A549 (cell line): ENCODE data around the gene NHLRC1. TPM values are rescaled to one million over a fixed set of nuclear protein-coding genes. Genes with fewer than 3 reads are reported as not detected.
"Not testable (repeated sequence)": the region's sequence is repeated elsewhere in the genome, so short reads cannot be mapped to it uniquely, and the experiment has no call there.

ENCODE experiments used
- ATAC-seq, 2 experiments: fragments of 200-7000 bp in 1 of 2; fragments of >200 bp in 1 of 2; cut with Nextera tagmentation in 1 of 2; cut with Tn5 transposase in 1 of 2; 3 replicates each; pipeline versions ENCODE4 v1.8.0 to v1.9.1; 2018 to 2020; ENCODE audit warnings: mild to moderate bottlenecking in 1 of 2, moderate library complexity in 1 of 2
- CTCF ChIA-PET: fragments of 300-600 bp; sonication (Branson Sonifier 250); formaldehyde crosslinking; extraction: SDS; loops from one replicate; lab custom pipeline; 2021; ENCODE audit warnings: antibody characterized with exemption, inconsistent platforms; lab: Yijun Ruan, JAX
- POLR2A ChIA-PET: fragments of 350-600 bp; formaldehyde crosslinking; extraction: SDS; loops from one replicate; lab custom pipeline; 2021; ENCODE audit warnings: antibody characterized with exemption, inconsistent platforms; lab: Yijun Ruan, JAX
- DNase-seq, 2 experiments: peaks; one replicate each; pipeline versions ENCODE4 v3.0.0 to v3.0.0-alpha.2; 2011 to 2016; ENCODE audit warnings: low read depth in 1 of 2, low spot score in 1 of 2
- FAIRE-seq: peaks from 2 replicates; lab custom pipeline; 2011; peaks lifted over from hg19 to GRCh38; lab: Jason Lieb, UNC
- H3K27ac ChIP-seq, 2 experiments: fragments of >200 bp; sonication (Bioruptor Twin); formaldehyde crosslinking; 3 replicates each; pipeline ENCODE4 v1.5.1; 2016 to 2017
- H3K4me1 ChIP-seq: fragments of >200 bp; sonication (Bioruptor Twin); formaldehyde crosslinking; 3 replicates; pipeline ENCODE4 v1.6.1; 2016
- H3K4me2 ChIP-seq: fragments of >200 bp; sonication (Bioruptor Twin); formaldehyde crosslinking; 3 replicates; pipeline ENCODE4 v1.6.1; 2016
- H3K4me3 ChIP-seq: fragments of >200 bp; sonication (Bioruptor Twin); formaldehyde crosslinking; 3 replicates; pipeline ENCODE4 v1.5.1; 2016
- H3K9me3 ChIP-seq: fragments of >200 bp; sonication (Bioruptor Twin); formaldehyde crosslinking; 3 replicates; pipeline ENCODE4 v1.6.1; 2016
- CEBPB ChIP-seq, 2 experiments: fragments of >200 bp in 1 of 2; sonication (Bioruptor Twin) in 1 of 2; formaldehyde crosslinking in 1 of 2; IDR thresholded peaks; 2 replicates each; pipeline ENCODE4 v1.6.1; 2012 to 2016
- EHF ChIP-seq: fragments of 250-450 bp; sonication (Bioruptor Pico); IDR thresholded peaks from 2 replicates; pipeline ENCODE4 v1.5.0; 2020; ENCODE audit warnings: mild to moderate bottlenecking
- EHMT2 ChIP-seq: fragments of 200-600 bp; sonication (generic); IDR thresholded peaks from 2 replicates; pipeline ENCODE4 v1.6.1; 2016; ENCODE audit warnings: antibody characterized with exemption, low read depth, mild to moderate bottlenecking, moderate library complexity
- EP300 ChIP-seq, 2 experiments: fragments of >200 bp; sonication (Bioruptor Twin); formaldehyde crosslinking; IDR thresholded peaks; 2 replicates in 1 of 2; 3 replicates in 1 of 2; pipeline ENCODE4 v1.6.1; 2016 to 2017
- ESRRA ChIP-seq: fragments of 150-350 bp; IDR thresholded peaks from 2 replicates; pipeline ENCODE4 v1.6.1; 2014; ENCODE audit warnings: mild to moderate bottlenecking, low read length, borderline replicate concordance
- FOSB ChIP-seq: fragments of 250-450 bp; sonication (Bioruptor Pico); IDR thresholded peaks from 2 replicates; pipeline ENCODE4 v1.5.0; 2020; ENCODE audit warnings: mild to moderate bottlenecking, moderate library complexity
- FOSL2 ChIP-seq, 2 experiments: fragments of 450-650 bp in 1 of 2; fragments of >200 bp in 1 of 2; sonication (Bioruptor Twin) in 1 of 2; formaldehyde crosslinking; IDR thresholded peaks; 2 replicates each; pipeline versions ENCODE4 v1.5.0 to v1.6.1; 2016 to 2020; ENCODE audit warnings: mild to moderate bottlenecking in 1 of 2, moderate library complexity in 1 of 2
- GATA3 ChIP-seq: IDR thresholded peaks from 2 replicates; pipeline ENCODE4 v1.6.1; 2012; ENCODE audit warnings: borderline replicate concordance
- HDAC2 ChIP-seq: fragments of 200-600 bp; sonication (generic); IDR thresholded peaks from 2 replicates; pipeline ENCODE4 v1.6.1; 2016
- HOXA7 ChIP-seq: fragments of 250-450 bp; sonication (Bioruptor Pico); IDR thresholded peaks from 2 replicates; pipeline ENCODE4 v1.5.0; 2020; ENCODE audit warnings: mild to moderate bottlenecking, moderate library complexity
- HOXB13 ChIP-seq: fragments of 250-450 bp; sonication (Bioruptor Pico); IDR thresholded peaks from 2 replicates; pipeline ENCODE4 v1.5.0; 2020; ENCODE audit warnings: low read depth, mild to moderate bottlenecking, moderate library complexity
- JUN ChIP-seq, 2 experiments: fragments of >200 bp; sonication (Bioruptor Twin); formaldehyde crosslinking; IDR thresholded peaks; 2 replicates in 1 of 2; 3 replicates in 1 of 2; pipeline ENCODE4 v1.6.1; 2016 to 2017
- MAZ ChIP-seq: fragments of 150-350 bp; IDR thresholded peaks from 2 replicates; pipeline ENCODE4 v1.6.1; 2014; ENCODE audit warnings: antibody characterized with exemption, low read depth, low read length, borderline replicate concordance
- PHF8 ChIP-seq: fragments of 200-600 bp; sonication (generic); IDR thresholded peaks from 2 replicates; pipeline ENCODE4 v1.6.1; 2016; ENCODE audit warnings: low read depth, mild to moderate bottlenecking, antibody characterized with exemption, moderate library complexity, borderline replicate concordance
- POLR2A ChIP-seq: IDR thresholded peaks from 2 replicates; pipeline ENCODE4 v1.6.1; 2012; ENCODE audit warnings: mild to moderate bottlenecking, low read length
- RCOR1 ChIP-seq: fragments of 150-350 bp; IDR thresholded peaks from 2 replicates; pipeline ENCODE4 v1.6.1; 2014; ENCODE audit warnings: antibody characterized with exemption, low read length, low read depth
- TP53 ChIP-seq: fragments of 250-450 bp; sonication (Bioruptor Pico); IDR thresholded peaks from 2 replicates; pipeline ENCODE4 v1.5.0; 2021; ENCODE audit warnings: mild to moderate bottlenecking, moderate library complexity
- ZC3H11A ChIP-seq: fragments of 450-650 bp; IDR thresholded peaks from 2 replicates; pipeline ENCODE4 v1.6.1; 2014; ENCODE audit warnings: antibody characterized with exemption, mild to moderate bottlenecking
- ZSCAN20 ChIP-seq: fragments of 250-450 bp; sonication (Bioruptor Pico); IDR thresholded peaks from 2 replicates; pipeline ENCODE4 v1.8.0; 2022; ENCODE audit warnings: mild to moderate bottlenecking, moderate library complexity
- WGBS: methylation state at CpG from one replicate; pipeline ENCODE4 v1.1.6; 2017; ENCODE audit errors: missing lambda C conversion rate; 5-methylcytosine and 5-hydroxymethylcytosine counted together
- polyA plus RNA-seq, 4 experiments: library from polyadenylated mRNA; depleted of rRNA in 3 of 4; stranded (reverse); fragments of >200 nt; fragmentation: RNase III in 1 of 4; extraction: RNeasy Plus Mini Kit Qiagen cat#74134 plus additional on column Dnase treatment in 1 of 4; gene quantifications; 2 replicates in 3 of 4; 3 replicates in 1 of 4; pipeline ENCODE4 v1.2.3, GENCODE V29; 2011 to 2017
- TF ChIP-seq, protein P1 (sequence below): IDR thresholded peaks from 2 replicates; pipeline ENCODE4 v1.6.1; 2012
- TF ChIP-seq, protein P2 (sequence below): fragments of >200 bp; sonication (Bioruptor Twin); formaldehyde crosslinking; IDR thresholded peaks from 3 replicates; pipeline ENCODE4 v1.5.1; 2016
- TF ChIP-seq, protein P3 (sequence below): fragments of 150-350 bp; IDR thresholded peaks from 2 replicates; pipeline ENCODE4 v1.6.1; 2014; ENCODE audit warnings: low read depth, mild to moderate bottlenecking, low read length
- TF ChIP-seq, protein P4 (sequence below): IDR thresholded peaks from 2 replicates; pipeline ENCODE4 v1.6.1; 2012

The NHLRC1 gene
- polyA plus RNA-seq, 2 of the 4 experiments (the other 2 are of a cell fraction): 1.7 to 3.1 TPM

DNA sequence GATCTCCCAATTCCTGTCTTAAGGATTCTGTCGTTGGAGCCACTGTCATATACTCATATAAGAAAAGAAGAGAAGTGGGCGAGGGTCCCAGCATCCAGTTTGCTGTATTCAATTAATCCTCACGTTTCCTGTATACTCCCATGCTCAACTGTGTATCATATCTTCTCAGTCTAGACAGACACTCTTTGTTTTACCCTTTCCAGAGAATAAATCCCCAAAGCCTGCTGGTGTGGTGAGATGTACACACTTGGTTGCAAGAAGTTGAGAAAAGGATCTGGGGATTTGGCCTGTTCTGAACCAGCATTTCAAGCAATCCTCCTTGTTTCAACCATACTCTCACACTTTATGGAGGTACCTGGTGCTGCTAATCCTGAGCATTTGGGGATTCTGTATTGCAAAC lies 29.3 kb upstream of the NHLRC1 start:
- ATAC-seq: no peak
- no peak for DNase-seq
- Histone ChIP-seq H3K4me3 (no peak overlapping the region), H3K9me3 (no peaks in the 10 kb centered on the region), H3K4me1 (peaks cover 35% of the 10 kb centered on the region), H3K27ac (no peak overlapping the region), H3K4me2 (no peak overlapping the region)
- FAIRE-seq: no peak
- no peak for TF ChIP-seq FOSB
- TF ChIP-seq, protein P1, sequence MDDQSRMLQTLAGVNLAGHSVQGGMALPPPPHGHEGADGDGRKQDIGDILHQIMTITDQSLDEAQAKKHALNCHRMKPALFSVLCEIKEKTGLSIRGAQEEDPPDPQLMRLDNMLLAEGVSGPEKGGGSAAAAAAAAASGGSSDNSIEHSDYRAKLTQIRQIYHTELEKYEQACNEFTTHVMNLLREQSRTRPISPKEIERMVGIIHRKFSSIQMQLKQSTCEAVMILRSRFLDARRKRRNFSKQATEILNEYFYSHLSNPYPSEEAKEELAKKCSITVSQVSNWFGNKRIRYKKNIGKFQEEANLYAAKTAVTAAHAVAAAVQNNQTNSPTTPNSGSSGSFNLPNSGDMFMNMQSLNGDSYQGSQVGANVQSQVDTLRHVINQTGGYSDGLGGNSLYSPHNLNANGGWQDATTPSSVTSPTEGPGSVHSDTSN: no peak
- no peak for TF ChIP-seq HOXB13 (CRISPR knock-in tag)
- TF ChIP-seq EP300 (IDR thresholded peaks at IDR 0.05): no peak
- no peak for TF ChIP-seq GATA3
- no peak for TF ChIP-seq HDAC2
- no peak for TF ChIP-seq PHF8
- TF ChIP-seq ZSCAN20 (CRISPR knock-in tag): no peak
- no peak for TF ChIP-seq MAZ
- TF ChIP-seq JUN (IDR thresholded peaks at IDR 0.05): no peak
- no peak for TF ChIP-seq EHMT2
- no peak for TF ChIP-seq EHF (CRISPR knock-in tag)
- TF ChIP-seq, protein P2, sequence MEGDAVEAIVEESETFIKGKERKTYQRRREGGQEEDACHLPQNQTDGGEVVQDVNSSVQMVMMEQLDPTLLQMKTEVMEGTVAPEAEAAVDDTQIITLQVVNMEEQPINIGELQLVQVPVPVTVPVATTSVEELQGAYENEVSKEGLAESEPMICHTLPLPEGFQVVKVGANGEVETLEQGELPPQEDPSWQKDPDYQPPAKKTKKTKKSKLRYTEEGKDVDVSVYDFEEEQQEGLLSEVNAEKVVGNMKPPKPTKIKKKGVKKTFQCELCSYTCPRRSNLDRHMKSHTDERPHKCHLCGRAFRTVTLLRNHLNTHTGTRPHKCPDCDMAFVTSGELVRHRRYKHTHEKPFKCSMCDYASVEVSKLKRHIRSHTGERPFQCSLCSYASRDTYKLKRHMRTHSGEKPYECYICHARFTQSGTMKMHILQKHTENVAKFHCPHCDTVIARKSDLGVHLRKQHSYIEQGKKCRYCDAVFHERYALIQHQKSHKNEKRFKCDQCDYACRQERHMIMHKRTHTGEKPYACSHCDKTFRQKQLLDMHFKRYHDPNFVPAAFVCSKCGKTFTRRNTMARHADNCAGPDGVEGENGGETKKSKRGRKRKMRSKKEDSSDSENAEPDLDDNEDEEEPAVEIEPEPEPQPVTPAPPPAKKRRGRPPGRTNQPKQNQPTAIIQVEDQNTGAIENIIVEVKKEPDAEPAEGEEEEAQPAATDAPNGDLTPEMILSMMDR: no peak
- no peak for TF ChIP-seq ESRRA
- TF ChIP-seq RCOR1: no peak
- no peak for TF ChIP-seq HOXA7
- TF ChIP-seq, protein P3, sequence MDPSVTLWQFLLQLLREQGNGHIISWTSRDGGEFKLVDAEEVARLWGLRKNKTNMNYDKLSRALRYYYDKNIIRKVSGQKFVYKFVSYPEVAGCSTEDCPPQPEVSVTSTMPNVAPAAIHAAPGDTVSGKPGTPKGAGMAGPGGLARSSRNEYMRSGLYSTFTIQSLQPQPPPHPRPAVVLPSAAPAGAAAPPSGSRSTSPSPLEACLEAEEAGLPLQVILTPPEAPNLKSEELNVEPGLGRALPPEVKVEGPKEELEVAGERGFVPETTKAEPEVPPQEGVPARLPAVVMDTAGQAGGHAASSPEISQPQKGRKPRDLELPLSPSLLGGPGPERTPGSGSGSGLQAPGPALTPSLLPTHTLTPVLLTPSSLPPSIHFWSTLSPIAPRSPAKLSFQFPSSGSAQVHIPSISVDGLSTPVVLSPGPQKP: no peak
- TF ChIP-seq POLR2A: no peak
- TF ChIP-seq, protein P4, sequence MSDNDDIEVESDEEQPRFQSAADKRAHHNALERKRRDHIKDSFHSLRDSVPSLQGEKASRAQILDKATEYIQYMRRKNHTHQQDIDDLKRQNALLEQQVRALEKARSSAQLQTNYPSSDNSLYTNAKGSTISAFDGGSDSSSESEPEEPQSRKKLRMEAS: no peak
- ChIA-PET CTCF (interaction anchor here (0.6 to 2.9 kb wide), 2 partner anchors 29 to 49 kb away, joined by 3 to 7 read pairs; partner anchors contain the start of gene NHLRC1), POLR2A (no interaction called here)
- 76% methylated on average over 3 of the region's 3 CpGs for WGBS

DNA sequence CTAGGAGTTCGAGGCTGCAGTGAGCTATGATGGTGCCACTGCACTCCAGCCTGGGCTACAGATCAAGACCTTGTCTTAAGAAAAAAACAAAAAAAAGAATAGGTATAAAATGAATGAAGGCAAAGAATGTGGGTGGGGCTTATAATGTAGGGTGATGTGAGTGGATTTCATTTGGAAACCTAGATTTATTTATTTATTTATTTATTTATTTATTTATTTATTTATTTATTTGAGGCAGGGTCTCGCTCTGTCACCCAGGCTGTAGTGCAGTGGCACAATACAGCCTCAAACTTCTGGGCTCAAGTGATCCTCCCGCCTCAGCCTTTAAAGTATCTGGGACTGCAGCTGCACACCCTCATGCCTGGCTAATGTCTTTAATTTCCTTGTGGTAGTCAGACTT lies 28.9 kb upstream of the NHLRC1 start:
- H3K9me3 ChIP-seq, H3K4me2 ChIP-seq, POLR2A ChIA-PET, DNase-seq, H3K4me3 ChIP-seq, H3K27ac ChIP-seq, FAIRE-seq, ATAC-seq: not testable (repeated sequence)
- peaks cover 33% of the 10 kb centered on the region for H3K4me1 ChIP-seq
- peak; percentile 71 for TF ChIP-seq ZC3H11A
- WGBS: 91% methylated on average over 3 of the region's 3 CpGs
- CTCF ChIA-PET: interaction anchor here (2.9 kb wide), 1 partner anchor 29 kb away, joined by 7 read pairs; the partner anchor contains the start of gene NHLRC1

DNA sequence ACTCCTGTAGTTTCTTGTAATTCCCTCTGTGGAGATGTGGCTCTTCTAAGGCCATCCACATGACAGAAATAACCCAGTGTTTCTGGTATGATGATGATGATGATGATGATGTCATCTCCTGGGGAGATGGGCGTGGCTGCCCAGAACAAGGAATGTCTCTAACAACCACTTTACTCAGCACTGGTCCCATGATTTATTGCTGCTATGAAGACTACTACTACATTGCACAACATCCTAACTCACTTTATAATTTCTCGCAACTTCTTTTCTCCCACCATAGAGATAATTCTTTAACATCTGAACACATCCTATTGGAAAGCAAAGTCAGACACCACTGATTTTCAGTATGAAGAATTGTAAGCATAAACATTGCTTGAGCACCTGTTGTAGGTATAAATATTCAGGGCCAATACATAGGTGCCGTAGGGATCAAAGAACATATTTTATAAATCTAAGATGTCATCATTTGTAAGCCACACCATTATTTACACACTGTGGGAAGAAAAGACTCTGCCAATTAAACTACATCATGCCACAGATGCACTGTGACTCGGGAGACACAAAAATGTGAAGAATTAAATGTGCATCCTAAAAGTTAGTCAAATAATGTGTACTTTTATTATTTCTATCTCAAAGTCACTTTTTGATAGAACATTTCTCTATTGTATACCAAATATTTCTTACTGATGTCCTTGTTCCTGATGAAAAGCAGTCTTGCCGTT lies 26.0 kb upstream of the NHLRC1 start:
- WGBS: 87% methylated on average over 5 of the region's 5 CpGs
- H3K4me2 ChIP-seq: peak overlapping the region; percentile 39; the same call in 2 of the 3 replicates
- CTCF ChIA-PET: no interaction called here
- POLR2A ChIA-PET: no interaction called here
- H3K4me3 ChIP-seq: no peak overlapping the region
- DNase-seq: peak in 1 of 2 experiments; percentile 62
- FAIRE-seq: no peak
- TF ChIP-seq FOSL2 (IDR thresholded peaks at IDR 0.05): no peak
- peak; percentile 20; the same call in 1 of the 2 replicates for TF ChIP-seq FOSL2 (CRISPR knock-in tag; IDR thresholded peaks at IDR 0.05)
- peak in 1 of 2 experiments; percentile 29; a peak in 1 of 4 replicates for TF ChIP-seq CEBPB (IDR thresholded peaks at IDR 0.05)
- TF ChIP-seq TP53: no peak
- peaks cover 23% of the 10 kb centered on the region for H3K4me1 ChIP-seq
- ATAC-seq: peak; percentile 39 to 43; a peak in 1 of 6 replicates
- no peak overlapping the region for H3K27ac ChIP-seq
- no peaks in the 10 kb centered on the region for H3K9me3 ChIP-seq
